CD4-positive, alpha-beta memory T cell (primary cell): Measurements from ENCODE around the gene DCTD. TPM values are rescaled to one million over a fixed set of nuclear protein-coding genes. Genes with fewer than 3 reads are reported as not detected.
A peak's percentile ranks its signal among the peaks of the same experiment; 100 is the strongest.

Source experiments
- CTCF ChIA-PET: fragments of 350-600 bp; sonication (Branson Sonifier 250); formaldehyde crosslinking; loops from one replicate; lab custom pipeline; 2021; ENCODE audit warnings: inconsistent platforms; ENCODE audit not compliant: partially characterized antibody; lab: Charles Lee
- POLR2A ChIA-PET: fragments of 350-600 bp; sonication (Branson Sonifier 250); formaldehyde crosslinking; loops from one replicate; lab custom pipeline; 2021; ENCODE audit not compliant: partially characterized antibody; lab: Charles Lee
- DNase-seq, 5 donors: peaks; one replicate each; pipeline versions ENCODE4 v3.0.0 to v3.0.0-alpha.2; 2020 to 2022; ENCODE audit warnings: mixed read lengths in 1 of 5
- H3K27ac ChIP-seq: one replicate; pipeline ENCODE4 v1.7.0; 2013; ENCODE audit warnings: low read depth, low read length
- H3K27me3 ChIP-seq: 2 replicates; pipeline ENCODE4 v1.7.0; 2013; ENCODE audit warnings: mild to moderate bottlenecking, low read length, moderate library complexity; ENCODE audit not compliant: insufficient read depth
- H3K36me3 ChIP-seq: 2 replicates; pipeline ENCODE4 v1.7.0; 2013; ENCODE audit warnings: mild to moderate bottlenecking, low read length, moderate library complexity; ENCODE audit not compliant: insufficient read depth
- H3K4me1 ChIP-seq: 2 replicates; pipeline ENCODE4 v1.7.0; 2013; ENCODE audit warnings: mild to moderate bottlenecking, low read length, moderate library complexity; ENCODE audit not compliant: insufficient read depth
- H3K4me3 ChIP-seq, 2 donors: one replicate each; pipeline ENCODE4 v1.7.0; 2013; ENCODE audit warnings: low read length in 2 of 2, mild to moderate bottlenecking in 1 of 2
- H3K9me3 ChIP-seq, 2 donors: one replicate each; pipeline ENCODE4 v1.7.0; 2013; ENCODE audit warnings: low read length in 2 of 2, control low read depth in 1 of 2; ENCODE audit not compliant: control insufficient read depth in 1 of 2
- H3K27ac Mint-ChIP-seq, 7 donors: one replicate each; pipeline ENCODE4 v1.8.0; 2020 to 2021; ENCODE audit warnings: mixed read lengths in 7 of 7, mild to moderate bottlenecking in 6 of 7, inconsistent platforms in 3 of 7, moderate library complexity in 3 of 7
- H3K27me3 Mint-ChIP-seq, 2 donors: one replicate each; pipeline ENCODE4 v1.8.0; 2020 to 2021; ENCODE audit warnings: mixed read lengths in 2 of 2
- H3K36me3 Mint-ChIP-seq, 2 donors: one replicate each; pipeline ENCODE4 v1.8.0; 2020 to 2021; ENCODE audit warnings: mixed read lengths in 2 of 2, inconsistent platforms in 1 of 2, mild to moderate bottlenecking in 1 of 2
- H3K4me1 Mint-ChIP-seq, 4 donors: one replicate each; pipeline ENCODE4 v1.8.0; 2020 to 2021; ENCODE audit warnings: mixed read lengths in 4 of 4, mild to moderate bottlenecking in 1 of 4
- H3K4me3 Mint-ChIP-seq, 8 donors: one replicate each; pipeline ENCODE4 v1.8.0; 2020 to 2021; ENCODE audit warnings: mixed read lengths in 8 of 8, mild to moderate bottlenecking in 7 of 8, moderate library complexity in 6 of 8, inconsistent platforms in 3 of 8
- H3K9me3 Mint-ChIP-seq, 8 donors: one replicate each; pipeline ENCODE4 v1.8.0; 2020 to 2021; ENCODE audit warnings: mixed read lengths in 8 of 8, mild to moderate bottlenecking in 5 of 8, inconsistent platforms in 3 of 8, moderate library complexity in 1 of 8
- intact Hi-C: fragments of 100-400 bp; cut with micrococcal nuclease; formaldehyde crosslinking; loops from one replicate; pipeline ENCODE4 v1.15.1; 2023
- polyA plus RNA-seq, 2 donors: library from polyadenylated mRNA; unstranded; fragments of 300-500 nt; fragmentation: Illumina TruSeq; gene quantifications; one replicate each; pipeline ENCODE4 v1.2.3, GENCODE V29; 2021
- total RNA-seq, 2 experiments: library from RNA; stranded (reverse); gene quantifications; one replicate each; pipeline ENCODE4 v1.2.3, GENCODE V29; 2021

Gene DCTD
- total and polyA plus RNA-seq, 4 experiments from 2014 or later: 66.6 to 119 (median 77.2) TPM

- H3K9me3 Mint-ChIP-seq: no peaks in the 10 kb centered on the region
- ChIA-PET CTCF (interaction anchor here (0.6 to 7.5 kb wide), 2 partner anchors 10 to 377 kb away, joined by 5 to 76 read pairs; no protein-coding TSS in a partner anchor), POLR2A (interaction anchor here (0.6 kb wide), 1 partner anchor 9 kb away, joined by 3 read pairs; no protein-coding TSS in a partner anchor)
- Histone ChIP-seq H3K36me3 (no peaks in the 10 kb centered on the region), H3K4me1 (no peaks in the 10 kb centered on the region), H3K4me3 (no peak overlapping the region), H3K27me3 (no peaks in the 10 kb centered on the region), H3K9me3 (no peaks in the 10 kb centered on the region), H3K27ac (no peak overlapping the region)
- no peak for DNase-seq
- peaks cover 0 to 2% (median 0%) of the 10 kb centered on the region in 4 donors for H3K4me1 Mint-ChIP-seq
- H3K27me3 Mint-ChIP-seq: peaks cover 0 to 2% of the 10 kb centered on the region in 2 donors
- intact Hi-C loops: no loop called here
- H3K27ac Mint-ChIP-seq: no peak overlapping the region
- no peaks in the 10 kb centered on the region for H3K36me3 Mint-ChIP-seq
- no peak overlapping the region for H3K4me3 Mint-ChIP-seq
These were observed 10.9 kb upstream of the DCTD start for GRCh38 chr4:182928061-182928460.

GRCh38 chr4:182927505-182927904 lies 10.3 kb upstream of the DCTD start:
- Histone ChIP-seq H3K9me3 (no peaks in the 10 kb centered on the region), H3K27me3 (no peaks in the 10 kb centered on the region), H3K4me3 (no peak overlapping the region), H3K4me1 (no peaks in the 10 kb centered on the region), H3K27ac (no peak overlapping the region), H3K36me3 (no peaks in the 10 kb centered on the region)
- no peaks in the 10 kb centered on the region for H3K36me3 Mint-ChIP-seq
- H3K4me1 Mint-ChIP-seq: peaks cover 0 to 2% (median 0%) of the 10 kb centered on the region in 4 donors
- no peak overlapping the region for H3K27ac Mint-ChIP-seq
- H3K27me3 Mint-ChIP-seq: peaks cover 0 to 2% of the 10 kb centered on the region in 2 donors
- no peak overlapping the region for H3K4me3 Mint-ChIP-seq
- intact Hi-C loops: no loop called here
- ChIA-PET POLR2A (no interaction called here), CTCF (interaction anchor here (0.6 to 7.5 kb wide), 5 partner anchors 9 to 444 kb away, joined by 3 to 76 read pairs (median 5); partner anchors contain the start of gene DCTD)
- no peak for DNase-seq
- H3K9me3 Mint-ChIP-seq: no peaks in the 10 kb centered on the region

- Mint-ChIP-seq H3K27ac (no peak overlapping the region), H3K4me1 (peaks cover 0 to 2% (median 0%) of the 10 kb centered on the region in 4 donors), H3K9me3 (no peaks in the 10 kb centered on the region), H3K4me3 (no peak overlapping the region), H3K27me3 (no peaks in the 10 kb centered on the region), H3K36me3 (no peaks in the 10 kb centered on the region)
- intact Hi-C loops: loop anchor here (2.0 kb wide), 1 partner anchor 119 kb away; no protein-coding TSS in a partner anchor
- H3K4me1 ChIP-seq: no peaks in the 10 kb centered on the region
- H3K27ac ChIP-seq: no peak overlapping the region
- CTCF ChIA-PET: interaction anchor here (0.8 to 7.5 kb wide), 15 partner anchors 9 to 1786 kb away, joined by 3 to 76 read pairs (median 7); no protein-coding TSS in a partner anchor
- no peak overlapping the region for H3K4me3 ChIP-seq
- H3K9me3 ChIP-seq: no peaks in the 10 kb centered on the region
- POLR2A ChIA-PET: no interaction called here
- no peaks in the 10 kb centered on the region for H3K27me3 ChIP-seq
- no peaks in the 10 kb centered on the region for H3K36me3 ChIP-seq
- no peak for DNase-seq
These were observed 8.7 kb upstream of the DCTD start for GRCh38 chr4:182925855-182926254.

- H3K27ac ChIP-seq: no peak overlapping the region
- ChIA-PET POLR2A (no interaction called here), CTCF (interaction anchor here (0.6 to 7.5 kb wide), 21 partner anchors 10 to 1785 kb away, joined by 3 to 76 read pairs (median 6); no protein-coding TSS in a partner anchor)
- Mint-ChIP-seq H3K9me3 (no peaks in the 10 kb centered on the region), H3K4me1 (peaks cover 0 to 2% (median 0%) of the 10 kb centered on the region in 4 donors), H3K4me3 (no peak overlapping the region), H3K27ac (no peak overlapping the region), H3K27me3 (no peaks in the 10 kb centered on the region), H3K36me3 (no peaks in the 10 kb centered on the region)
- peak; percentile 43 to 55 (median 47) for DNase-seq
- no peaks in the 10 kb centered on the region for H3K27me3 ChIP-seq
- H3K9me3 ChIP-seq: no peaks in the 10 kb centered on the region
- no peak overlapping the region for H3K4me3 ChIP-seq
- no peaks in the 10 kb centered on the region for H3K36me3 ChIP-seq
- no peaks in the 10 kb centered on the region for H3K4me1 ChIP-seq
- intact Hi-C loops: loop anchor here (2.0 kb wide), 1 partner anchor 119 kb away; no protein-coding TSS in a partner anchor
These were observed 8.1 kb upstream of the DCTD start for GRCh38 chr4:182925298-182925757.

DNA sequence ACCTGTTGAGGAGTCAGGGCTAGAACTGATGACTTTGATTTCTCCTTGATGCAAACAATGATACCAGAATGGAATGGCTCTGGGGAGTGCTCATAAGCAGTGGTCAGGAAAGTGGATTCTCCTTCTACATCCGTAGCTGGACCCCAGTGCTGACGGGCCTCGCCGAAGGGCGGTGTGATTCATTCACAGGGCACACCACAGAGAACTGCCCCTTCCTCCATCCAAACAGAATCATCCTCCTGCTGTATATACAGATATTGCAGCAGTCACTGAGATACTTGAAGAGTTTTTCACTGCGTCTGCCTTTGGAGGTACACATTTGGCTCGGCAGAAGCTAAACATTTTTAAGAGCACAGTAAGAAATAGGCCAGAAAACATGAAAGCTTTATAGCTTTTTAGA lies 7.3 kb upstream of the DCTD start:
- peaks cover 2% of the 10 kb centered on the region for H3K4me1 ChIP-seq
- DNase-seq: no peak
- Mint-ChIP-seq H3K4me1 (peaks cover 2 to 6% (median 5%) of the 10 kb centered on the region in 4 donors), H3K9me3 (no peaks in the 10 kb centered on the region), H3K36me3 (no peaks in the 10 kb centered on the region), H3K4me3 (no peak overlapping the region), H3K27me3 (no peaks in the 10 kb centered on the region), H3K27ac (no peak overlapping the region)
- H3K27ac ChIP-seq: no peak overlapping the region
- no peaks in the 10 kb centered on the region for H3K27me3 ChIP-seq
- ChIA-PET CTCF (interaction anchor here (0.7 to 7.5 kb wide), 18 partner anchors 12 to 1781 kb away, joined by 3 to 76 read pairs (median 6); no protein-coding TSS in a partner anchor), POLR2A (no interaction called here)
- H3K36me3 ChIP-seq: no peaks in the 10 kb centered on the region
- no peaks in the 10 kb centered on the region for H3K9me3 ChIP-seq
- intact Hi-C loops: loop anchor here (2.0 kb wide), 1 partner anchor 118 kb away; no protein-coding TSS in a partner anchor
- H3K4me3 ChIP-seq: no peak overlapping the region

DNA sequence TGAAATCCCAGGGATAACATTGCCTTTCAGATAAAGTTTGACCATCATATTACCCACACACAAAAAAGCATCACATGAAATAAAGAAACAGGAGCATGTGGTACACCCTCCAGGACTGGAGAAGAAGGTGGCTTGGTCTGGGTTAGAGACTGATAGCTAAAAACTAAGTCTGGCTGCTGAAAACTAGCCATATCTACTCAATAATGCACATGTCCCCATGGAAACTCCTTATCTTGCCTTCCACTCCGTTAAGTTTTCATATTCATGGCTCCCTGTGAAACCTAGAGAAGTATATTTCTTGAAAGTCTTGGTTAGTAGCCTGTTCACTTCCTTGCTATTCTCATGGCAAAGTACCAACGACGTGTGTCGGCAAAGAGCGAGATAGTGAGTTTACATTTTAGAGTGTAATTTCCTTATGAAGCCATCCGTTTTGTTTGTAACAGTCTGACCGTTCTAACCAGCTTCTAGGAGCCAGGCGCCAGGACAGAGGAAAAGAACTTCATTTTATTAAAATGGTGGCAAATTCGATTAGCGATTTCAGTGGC lies 6.7 kb upstream of the DCTD start:
- POLR2A ChIA-PET: no interaction called here
- Histone ChIP-seq H3K4me1 (peaks cover 8% of the 10 kb centered on the region), H3K27me3 (no peaks in the 10 kb centered on the region), H3K27ac (no peak overlapping the region), H3K9me3 (no peaks in the 10 kb centered on the region), H3K36me3 (no peaks in the 10 kb centered on the region), H3K4me3 (no peak overlapping the region)
- CTCF ChIA-PET: interaction anchor here (1.2 to 7.5 kb wide), 5 partner anchors 15 to 444 kb away, joined by 3 to 76 read pairs (median 13); no protein-coding TSS in a partner anchor
- DNase-seq: no peak
- no peaks in the 10 kb centered on the region for H3K27me3 Mint-ChIP-seq
- H3K4me1 Mint-ChIP-seq: peaks cover 3 to 12% (median 8%) of the 10 kb centered on the region in 4 donors
- H3K9me3 Mint-ChIP-seq: no peaks in the 10 kb centered on the region
- no peak overlapping the region for H3K27ac Mint-ChIP-seq
- intact Hi-C loops: loop anchor here (2.0 kb wide), 1 partner anchor 117 kb away; no protein-coding TSS in a partner anchor
- no peak overlapping the region for H3K4me3 Mint-ChIP-seq
- H3K36me3 Mint-ChIP-seq: no peaks in the 10 kb centered on the region

- CTCF ChIA-PET: interaction anchor here (0.7 to 1.7 kb wide), 3 partner anchors 11 to 22 kb away, joined by 3 to 5 read pairs (median 3); no protein-coding TSS in a partner anchor
- no peak for DNase-seq
- Mint-ChIP-seq H3K4me1 (peaks cover 6 to 17% (median 13%) of the 10 kb centered on the region in 4 donors), H3K36me3 (no peaks in the 10 kb centered on the region), H3K4me3 (no peak overlapping the region), H3K27me3 (no peaks in the 10 kb centered on the region), H3K9me3 (no peaks in the 10 kb centered on the region), H3K27ac (no peak overlapping the region)
- Histone ChIP-seq H3K27ac (no peak overlapping the region), H3K36me3 (no peaks in the 10 kb centered on the region), H3K9me3 (no peaks in the 10 kb centered on the region), H3K27me3 (no peaks in the 10 kb centered on the region), H3K4me1 (peaks cover 13% of the 10 kb centered on the region), H3K4me3 (no peak overlapping the region)
- intact Hi-C loops: no loop called here
- POLR2A ChIA-PET: no interaction called here
These were observed 6.2 kb upstream of the DCTD start for GRCh38 chr4:182923366-182923765.
